ENCODE data around the gene IL1RAPL2.

GRCh38 chrX:104806346-104806745 is 240.3 kb downstream of the IL1RAPL2 start:
- TF ChIP-seq CTCF (IDR thresholded peaks at IDR 0.05; ENCODE audit: low read depth, low read length) (no peak), POLR2A (IDR thresholded peaks at IDR 0.05; ENCODE audit: extremely low read depth, insufficient read length) (no peak)

All from NB4 (cell line).